ENCODE data around the gene TCF7L2.

DNA sequence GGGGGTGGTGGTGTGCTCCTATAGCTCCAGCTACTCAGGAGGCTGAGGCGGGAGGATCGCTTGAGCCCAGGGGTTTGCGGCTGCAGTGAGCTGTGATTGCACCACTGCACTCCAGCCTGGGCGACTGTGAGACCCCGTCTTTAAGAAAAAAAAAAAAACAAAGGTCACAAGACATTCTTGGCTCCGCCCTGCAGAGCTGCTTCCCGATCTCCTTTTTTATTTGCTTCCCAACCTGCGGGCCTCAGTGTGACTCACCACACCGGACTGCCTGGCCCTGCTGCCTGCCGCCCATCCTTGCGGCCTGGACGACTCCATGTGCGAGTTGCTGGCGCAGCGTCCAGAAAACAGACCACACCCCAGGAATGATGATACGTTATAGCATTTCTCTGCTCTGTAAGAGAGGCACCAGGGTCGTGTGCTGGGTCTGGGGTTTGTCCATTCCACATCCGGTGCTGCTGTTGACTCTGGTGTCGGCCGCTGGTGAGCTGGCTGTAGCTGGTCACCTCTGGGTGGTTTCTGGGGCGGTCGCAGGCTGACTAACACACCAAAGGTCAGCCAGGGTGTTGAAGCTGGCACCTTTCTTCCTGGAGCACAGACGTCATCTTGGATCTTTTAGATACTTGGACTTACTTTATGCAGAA is 123.6 kb downstream of the TCF7L2 start:
- TF ChIP-seq, protein P1, sequence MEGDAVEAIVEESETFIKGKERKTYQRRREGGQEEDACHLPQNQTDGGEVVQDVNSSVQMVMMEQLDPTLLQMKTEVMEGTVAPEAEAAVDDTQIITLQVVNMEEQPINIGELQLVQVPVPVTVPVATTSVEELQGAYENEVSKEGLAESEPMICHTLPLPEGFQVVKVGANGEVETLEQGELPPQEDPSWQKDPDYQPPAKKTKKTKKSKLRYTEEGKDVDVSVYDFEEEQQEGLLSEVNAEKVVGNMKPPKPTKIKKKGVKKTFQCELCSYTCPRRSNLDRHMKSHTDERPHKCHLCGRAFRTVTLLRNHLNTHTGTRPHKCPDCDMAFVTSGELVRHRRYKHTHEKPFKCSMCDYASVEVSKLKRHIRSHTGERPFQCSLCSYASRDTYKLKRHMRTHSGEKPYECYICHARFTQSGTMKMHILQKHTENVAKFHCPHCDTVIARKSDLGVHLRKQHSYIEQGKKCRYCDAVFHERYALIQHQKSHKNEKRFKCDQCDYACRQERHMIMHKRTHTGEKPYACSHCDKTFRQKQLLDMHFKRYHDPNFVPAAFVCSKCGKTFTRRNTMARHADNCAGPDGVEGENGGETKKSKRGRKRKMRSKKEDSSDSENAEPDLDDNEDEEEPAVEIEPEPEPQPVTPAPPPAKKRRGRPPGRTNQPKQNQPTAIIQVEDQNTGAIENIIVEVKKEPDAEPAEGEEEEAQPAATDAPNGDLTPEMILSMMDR (conservative IDR thresholded peaks at IDR 0.05; ENCODE audit: low read depth, low read length): no peak
- TF ChIP-seq EZH2 (IDR thresholded peaks at IDR 0.05; ENCODE audit: low read length, unreplicated experiment): no peak
- peak; percentile 88 for TF ChIP-seq EZH2phosphoT487 (IDR thresholded peaks at IDR 0.05; ENCODE audit: borderline replicate concordance, low read length)

All from PC-3 (cell line).